KMS-11 (cell line): ENCODE results near the gene EIF4B.
"Not testable (repeated sequence)": the region's sequence is repeated elsewhere in the genome, so short reads cannot be mapped to it uniquely, and the experiment has no call there.

ENCODE experiments used
- H2AFZ ChIP-seq: fragments of 200-600 bp; sonication (generic); 2 replicates; pipeline ENCODE4 v1.6.1; 2016; ENCODE audit warnings: antibody characterized with exemption, mixed run types, low read depth
- H3K27ac ChIP-seq: fragments of 200-600 bp; sonication (generic); 2 replicates; pipeline ENCODE4 v1.6.1; 2016; ENCODE audit warnings: mild to moderate bottlenecking, mixed run types
- H3K27me3 ChIP-seq: fragments of 200-600 bp; sonication (generic); 2 replicates; pipeline ENCODE4 v1.6.1; 2017; ENCODE audit warnings: mild to moderate bottlenecking, low read depth, mixed run types, moderate library complexity; ENCODE audit not compliant: insufficient read depth
- H3K36me3 ChIP-seq: fragments of 200-600 bp; sonication (generic); 2 replicates; pipeline ENCODE4 v1.6.1; 2017; ENCODE audit warnings: mild to moderate bottlenecking, mixed run types; ENCODE audit not compliant: insufficient read depth
- H3K4me1 ChIP-seq: fragments of 200-600 bp; sonication (generic); 2 replicates; pipeline ENCODE4 v1.6.1; 2016; ENCODE audit warnings: mild to moderate bottlenecking, low read depth, mixed run types; ENCODE audit not compliant: poor library complexity, severe bottlenecking
- H3K4me2 ChIP-seq: fragments of 200-600 bp; sonication (generic); 2 replicates; pipeline ENCODE4 v1.7.0; 2016; ENCODE audit warnings: mild to moderate bottlenecking, mixed run types
- H3K4me3 ChIP-seq: fragments of 200-600 bp; sonication (generic); IDR thresholded peaks from 2 replicates; pipeline ENCODE4 v1.6.1; 2017; ENCODE audit warnings: low read depth, low read length, mixed read lengths; ENCODE audit not compliant: insufficient read depth
- H3K79me2 ChIP-seq: fragments of 200-600 bp; sonication (generic); 2 replicates; pipeline ENCODE4 v1.6.1; 2016; ENCODE audit warnings: low read depth, mixed run types; ENCODE audit not compliant: insufficient read depth
- H3K9ac ChIP-seq: fragments of 200-600 bp; sonication (generic); 2 replicates; pipeline ENCODE4 v1.6.1; 2016; ENCODE audit warnings: mild to moderate bottlenecking, mixed run types
- H4K20me1 ChIP-seq: fragments of 200-600 bp; sonication (generic); 2 replicates; pipeline ENCODE4 v1.6.1; 2016; ENCODE audit warnings: mild to moderate bottlenecking, mixed run types; ENCODE audit not compliant: insufficient read depth
- CTCF ChIP-seq: fragments of 200-600 bp; sonication (generic); conservative IDR thresholded peaks from 2 replicates; pipeline ENCODE4 v1.6.1; 2017; ENCODE audit warnings: low read depth, mild to moderate bottlenecking, antibody characterized with exemption, low read length, moderate library complexity, mixed read lengths

Gene EIF4B

GRCh38 chr12:53031616-53032015 is 25.4 kb downstream of the EIF4B start:
- Histone ChIP-seq H3K9ac (no peak overlapping the region), H3K36me3 (peaks cover 55% of the 10 kb centered on the region), H3K4me3 (no peak overlapping the region), H3K79me2 (peaks cover 25% of the 10 kb centered on the region; the same call in 1 of the 2 replicates), H4K20me1 (0 out of 2 replicates have a peak, but pooled peaks cover 2% of the 10 kb centered on the region), H2AFZ (no peak overlapping the region), H3K27me3 (no peaks in the 10 kb centered on the region), H3K27ac (no peak overlapping the region), H3K4me2 (no peak overlapping the region), H3K4me1 (peaks cover 4% of the 10 kb centered on the region)
- TF ChIP-seq CTCF = no peak

- not testable (repeated sequence) for H4K20me1 ChIP-seq, H3K27ac ChIP-seq, H3K4me2 ChIP-seq, H3K4me3 ChIP-seq, H3K4me1 ChIP-seq, H3K9ac ChIP-seq, H2AFZ ChIP-seq, H3K27me3 ChIP-seq
- Histone ChIP-seq H3K79me2 (peaks cover 23% of the 10 kb centered on the region; the same call in 1 of the 2 replicates), H3K36me3 (peaks cover 50% of the 10 kb centered on the region; the same call in 1 of the 2 replicates)
Measured at GRCh38 chr12:53033832-53034231, 27.6 kb downstream of the EIF4B start.

- Histone ChIP-seq H4K20me1 (no peaks in the 10 kb centered on the region), H3K4me2 (no peak overlapping the region), H2AFZ (no peak overlapping the region), H3K4me1 (peaks cover 14% of the 10 kb centered on the region), H3K9ac (no peak overlapping the region), H3K4me3 (no peak overlapping the region), H3K36me3 (peaks cover 54% of the 10 kb centered on the region; the same call in 1 of the 2 replicates), H3K27me3 (no peaks in the 10 kb centered on the region), H3K27ac (no peak overlapping the region), H3K79me2 (peaks cover 23% of the 10 kb centered on the region; the same call in 1 of the 2 replicates)
- no peak for TF ChIP-seq CTCF
Measured at GRCh38 chr12:53034459-53034858, 28.2 kb downstream of the EIF4B start.

GRCh38 chr12:53036802-53037201 is 30.5 kb downstream of the EIF4B start:
- no peak overlapping the region for H3K4me3 ChIP-seq
- no peaks in the 10 kb centered on the region for H3K27me3 ChIP-seq
- no peaks in the 10 kb centered on the region for H4K20me1 ChIP-seq
- H3K9ac ChIP-seq = no peak overlapping the region
- H3K36me3 ChIP-seq = peaks cover 47% of the 10 kb centered on the region; the same call in 1 of the 2 replicates
- no peak for TF ChIP-seq CTCF
- H3K4me1 ChIP-seq = peaks cover 38% of the 10 kb centered on the region
- H3K79me2 ChIP-seq = peaks cover 8% of the 10 kb centered on the region; the same call in 1 of the 2 replicates
- no peak overlapping the region for H3K27ac ChIP-seq
- no peak overlapping the region for H3K4me2 ChIP-seq
- no peak overlapping the region for H2AFZ ChIP-seq

GRCh38 chr12:53039851-53040250 is 33.6 kb downstream of the EIF4B start:
- H3K27me3 ChIP-seq = no peaks in the 10 kb centered on the region
- no peak overlapping the region for H3K9ac ChIP-seq
- H3K4me1 ChIP-seq = peaks cover 60% of the 10 kb centered on the region
- no peaks in the 10 kb centered on the region; the same call in 1 of the 2 replicates for H3K79me2 ChIP-seq
- H3K27ac ChIP-seq = no peak overlapping the region
- TF ChIP-seq CTCF = no peak
- no peak overlapping the region for H3K4me2 ChIP-seq
- H3K36me3 ChIP-seq = peaks cover 27% of the 10 kb centered on the region; the same call in 1 of the 2 replicates
- no peak overlapping the region for H3K4me3 ChIP-seq
- no peak overlapping the region for H2AFZ ChIP-seq
- no peaks in the 10 kb centered on the region for H4K20me1 ChIP-seq
